GM19240 (cell line): ENCODE data around the gene ANXA2R.
A peak's percentile ranks its signal among the peaks of the same experiment; 100 is the strongest.
"Not testable (repeated sequence)": the region's sequence is repeated elsewhere in the genome, so short reads cannot be mapped to it uniquely, and the experiment has no call there.

Experiments used
- DNase-seq: peaks from one replicate; pipeline ENCODE4 v3.0.0; 2011; ENCODE audit warnings: low spot score; ENCODE audit not compliant: insufficient read length

Gene ANXA2R

DNA sequence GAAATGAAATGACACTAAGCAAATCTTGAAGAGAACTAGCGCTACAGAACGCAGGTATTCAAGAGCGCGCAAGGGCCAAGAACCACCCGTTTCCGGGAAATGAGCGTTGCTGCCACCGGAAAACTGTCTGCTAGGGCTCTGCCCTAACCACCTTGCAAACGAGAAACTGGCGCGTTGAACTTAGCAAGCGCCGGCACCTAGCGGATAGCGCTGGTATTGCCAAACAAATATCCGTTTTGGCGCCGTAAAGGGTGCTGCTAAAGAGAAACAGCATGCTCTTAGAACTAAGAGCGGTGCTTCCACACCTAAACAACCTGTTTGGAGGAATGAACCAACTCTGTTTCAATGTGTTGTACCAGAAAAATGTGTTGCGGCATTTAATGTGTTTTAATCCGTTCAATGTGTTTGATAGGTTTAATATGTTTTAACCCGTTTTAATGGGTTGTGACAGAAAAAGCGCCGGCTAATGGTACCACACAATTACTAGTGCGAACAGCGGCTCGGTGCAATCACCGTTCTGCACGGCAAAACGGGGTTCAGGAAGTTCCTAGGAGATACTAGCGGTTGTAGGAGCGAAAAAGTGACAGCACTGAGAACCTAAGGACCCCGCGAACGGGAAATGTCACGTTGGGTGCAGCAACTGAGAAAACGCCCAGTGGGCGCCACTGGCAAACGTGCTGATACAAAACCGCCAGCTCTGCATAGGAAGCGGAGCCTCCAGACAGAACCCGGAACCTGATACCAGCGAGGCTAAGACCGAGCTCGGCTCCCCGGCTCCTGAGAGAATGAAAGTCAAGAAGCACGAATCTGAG, at the start of gene ANXA2R:
TSS of gene ANXA2R (minus strand) at position 33 of the 812 bp plus-strand sequence. CDS start 273 bp downstream, outside the sequence.
- DNase-seq, result peak; percentile 22

GRCh38 chr5:43086118-43086908, 46.2 kb upstream of the ANXA2R start:
- not testable (repeated sequence) for DNase-seq

- no peak for DNase-seq
Measured at GRCh38 chr5:43085453-43085852, 45.3 kb upstream of the ANXA2R start.

DNA sequence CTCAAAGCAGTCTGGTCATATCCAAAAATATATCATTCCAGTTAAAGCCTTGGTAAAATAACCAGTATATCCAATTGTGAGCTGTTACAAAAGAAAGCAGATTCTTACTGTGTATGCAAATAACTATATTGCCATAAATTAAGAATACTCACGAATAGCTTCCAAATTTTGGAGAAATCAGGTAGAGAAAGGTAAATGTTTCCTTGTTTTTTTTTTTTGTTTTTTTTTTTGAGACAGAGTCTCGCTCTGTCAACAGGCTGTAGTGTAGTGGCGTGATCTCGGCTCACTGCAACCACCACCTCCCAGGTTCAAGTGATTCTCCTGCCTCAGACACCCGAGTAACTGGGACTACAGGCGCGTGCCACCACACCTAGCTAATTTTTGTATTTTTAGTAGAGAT, 44.3 kb upstream of the ANXA2R start:
- DNase-seq, result not testable (repeated sequence)

- DNase-seq, result not testable (repeated sequence)
Measured at GRCh38 chr5:43081345-43081744, 41.2 kb upstream of the ANXA2R start.

DNA sequence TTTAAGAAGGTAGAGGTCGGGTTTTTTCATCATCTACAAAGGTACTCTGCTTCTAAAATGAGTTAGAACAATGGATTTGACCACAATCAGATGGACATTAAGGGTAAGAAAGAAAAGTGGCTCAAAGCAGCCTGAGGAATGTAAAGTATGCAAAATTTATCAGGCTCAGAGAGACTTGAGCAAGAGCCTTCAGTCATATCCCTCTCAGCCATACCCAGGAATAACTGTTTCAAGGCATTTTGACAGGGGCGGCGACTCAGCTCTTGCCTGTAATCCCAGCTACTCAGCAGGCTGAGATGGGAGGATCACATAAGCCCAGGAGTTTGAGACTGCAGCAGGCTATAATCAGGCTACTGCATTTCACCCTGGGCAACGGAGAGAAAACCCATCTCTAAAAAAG, 38.8 kb upstream of the ANXA2R start:
- no peak for DNase-seq

GRCh38 chr5:43077446-43078191, 37.5 kb upstream of the ANXA2R start:
- DNase-seq, result not testable (repeated sequence)

GRCh38 chr5:43075319-43076293, 35.5 kb upstream of the ANXA2R start:
- no peak for DNase-seq

DNA sequence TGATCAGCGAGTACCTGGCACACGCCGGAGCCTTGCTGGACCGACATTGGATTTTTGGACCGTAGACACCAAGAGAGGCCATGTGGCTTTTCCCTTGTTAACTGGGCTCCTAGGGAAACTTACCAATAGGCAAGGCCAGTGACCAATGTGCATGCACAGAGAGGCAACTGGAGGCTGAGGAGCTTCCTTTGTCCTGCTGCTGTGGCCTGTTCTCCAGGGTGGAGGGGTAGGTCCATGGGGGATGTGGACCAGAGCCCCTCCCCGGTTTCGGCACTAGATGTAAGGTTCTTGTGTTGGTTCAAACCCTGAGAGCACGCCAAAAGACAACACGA, 34.8 kb upstream of the ANXA2R start:
- DNase-seq, result no peak

GRCh38 chr5:43073597-43074546, 33.8 kb upstream of the ANXA2R start:
- DNase-seq, result no peak

- not testable (repeated sequence) for DNase-seq
Measured at GRCh38 chr5:43069401-43069720, 29.2 kb upstream of the ANXA2R start.

DNA sequence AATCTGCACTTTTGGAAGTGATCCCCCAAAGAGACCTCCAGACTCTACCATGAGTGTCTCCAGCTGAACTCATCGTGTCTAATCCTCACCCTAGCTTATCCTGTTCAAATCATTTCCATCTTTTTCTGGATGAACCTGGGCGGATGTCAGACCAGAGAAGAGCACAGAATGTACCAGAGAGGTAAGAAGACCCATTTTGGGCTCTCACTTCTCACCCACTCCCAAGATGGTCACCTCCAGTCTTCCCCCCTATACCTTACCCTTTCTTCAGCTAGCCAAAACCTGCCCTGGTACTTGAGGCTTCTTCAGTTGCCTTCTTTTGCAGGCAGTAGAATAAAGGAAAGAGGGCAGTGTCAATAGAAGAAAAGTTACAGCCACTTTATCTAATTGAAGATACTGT, 27.9 kb upstream of the ANXA2R start:
- DNase-seq, result no peak

DNA sequence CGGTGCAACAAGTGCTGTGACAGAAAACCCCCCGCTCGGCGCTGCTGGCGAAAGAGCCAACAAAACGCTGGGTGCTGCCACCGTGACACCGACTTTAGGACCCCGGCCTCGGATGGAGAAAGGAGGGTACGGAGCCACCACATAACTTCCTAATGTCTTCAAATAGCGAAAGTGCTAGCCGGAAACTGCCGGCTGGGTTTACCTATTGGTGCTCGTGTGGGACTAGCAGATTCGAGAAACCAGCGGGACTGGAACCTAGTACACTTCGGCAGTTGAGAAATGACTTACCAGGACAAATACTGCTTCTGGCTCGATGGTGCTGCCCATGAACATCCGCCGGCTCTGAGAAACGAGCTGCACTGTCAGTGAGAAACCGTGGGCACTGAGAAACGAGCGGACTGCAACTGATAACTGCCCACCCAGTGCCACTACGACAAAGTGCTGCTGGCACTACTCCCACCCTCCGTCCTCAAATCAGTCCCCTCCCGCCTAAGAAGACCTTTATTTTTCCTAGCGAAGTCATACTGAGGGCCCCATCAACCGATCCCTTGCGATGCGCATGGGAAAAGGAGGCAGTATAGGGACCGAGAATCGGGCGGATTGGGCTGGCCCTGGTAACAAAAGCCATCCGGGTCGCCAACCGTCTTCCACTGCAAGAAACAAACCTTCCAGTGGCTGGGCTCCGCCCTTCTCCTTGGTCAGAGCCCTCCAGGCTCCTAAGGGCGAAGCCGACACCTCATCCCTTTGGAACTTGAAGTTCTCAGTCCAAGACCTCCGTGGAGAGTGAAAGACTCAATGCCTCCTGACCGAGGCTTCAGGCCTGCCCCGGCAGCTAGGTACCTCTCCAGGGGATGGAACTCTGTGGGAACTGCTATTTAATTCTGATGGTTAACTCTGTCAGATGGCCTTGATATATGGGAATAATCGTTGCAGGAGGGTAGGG, 27.0 kb upstream of the ANXA2R start:
- peak; percentile 29 for DNase-seq

- DNase-seq, result peak; percentile 12
Measured at GRCh38 chr5:43065948-43066798, 26.1 kb upstream of the ANXA2R start.

GRCh38 chr5:43065387-43065947, 25.3 kb upstream of the ANXA2R start:
- DNase-seq, result no peak

DNA sequence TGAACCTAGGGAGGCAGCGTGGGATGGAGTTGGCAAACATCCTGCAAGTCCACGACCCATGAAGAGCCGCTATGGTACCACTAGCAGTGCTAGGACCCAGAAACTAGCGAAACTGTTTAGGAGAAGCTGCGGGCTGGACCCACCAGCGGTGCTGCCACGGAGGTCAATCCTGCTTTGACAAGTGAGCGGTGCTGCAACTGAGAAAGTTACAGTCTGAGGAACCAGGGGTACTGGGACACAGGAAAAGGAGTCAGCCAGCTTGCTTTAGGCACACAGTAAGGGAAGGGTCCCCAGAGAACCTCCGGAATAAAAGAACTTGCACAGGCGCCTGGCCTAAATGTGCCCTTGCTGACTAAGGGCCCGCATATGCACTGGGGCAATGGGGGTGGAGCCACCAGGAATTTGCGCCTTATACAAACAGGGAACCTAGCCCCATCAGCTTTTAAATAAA, 23.6 kb upstream of the ANXA2R start:
- DNase-seq, result no peak

GRCh38 chr5:43061352-43062075, 21.4 kb upstream of the ANXA2R start:
- DNase-seq, result no peak
